AG20443 (cell line): ENCODE measurements around the gene NELFCD.
A peak's percentile ranks its signal among the peaks of the same experiment; 100 is the strongest.
"Not testable (repeated sequence)": the region's sequence is repeated elsewhere in the genome, so short reads cannot be mapped to it uniquely, and the experiment has no call there.

Source experiments
- DNase-seq: peaks from one replicate; pipeline ENCODE4 v3.0.0; 2012; ENCODE audit warnings: low spot score, mixed read lengths

Gene NELFCD

DNA sequence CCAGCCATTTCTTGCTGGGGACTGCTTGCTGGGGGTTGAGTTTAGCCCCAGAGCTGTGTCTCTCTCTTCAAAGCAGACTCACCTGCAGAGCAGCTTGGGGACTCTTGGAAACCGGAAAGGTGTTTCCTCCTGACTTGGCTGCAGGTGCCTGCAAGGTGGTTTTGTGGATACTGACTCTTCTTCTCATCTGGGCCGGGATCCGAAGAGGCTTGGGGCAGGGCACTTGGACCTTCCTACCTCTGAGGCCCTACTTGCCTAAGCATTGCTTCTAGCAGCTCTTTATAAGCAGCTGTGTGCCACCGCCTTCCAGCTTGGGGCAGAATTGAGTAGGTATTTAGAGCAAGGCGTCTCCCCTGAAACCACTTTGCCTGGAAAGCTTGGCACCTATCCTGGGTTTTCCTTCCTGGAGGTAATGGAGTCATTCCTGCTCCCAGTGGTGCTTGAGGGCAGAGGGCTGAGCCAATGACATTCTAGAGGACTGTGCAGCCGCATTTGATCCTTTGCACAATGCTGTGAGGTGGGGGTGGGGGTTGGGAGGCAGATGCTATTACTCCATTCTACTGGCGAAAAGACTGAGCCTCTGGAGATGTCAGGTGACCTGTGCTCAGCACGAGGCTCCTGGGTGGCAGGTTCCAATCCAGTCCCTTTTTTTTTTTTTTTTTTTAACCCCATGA lies 29.4 kb downstream of the NELFCD start:
- DNase-seq, result no peak

DNA sequence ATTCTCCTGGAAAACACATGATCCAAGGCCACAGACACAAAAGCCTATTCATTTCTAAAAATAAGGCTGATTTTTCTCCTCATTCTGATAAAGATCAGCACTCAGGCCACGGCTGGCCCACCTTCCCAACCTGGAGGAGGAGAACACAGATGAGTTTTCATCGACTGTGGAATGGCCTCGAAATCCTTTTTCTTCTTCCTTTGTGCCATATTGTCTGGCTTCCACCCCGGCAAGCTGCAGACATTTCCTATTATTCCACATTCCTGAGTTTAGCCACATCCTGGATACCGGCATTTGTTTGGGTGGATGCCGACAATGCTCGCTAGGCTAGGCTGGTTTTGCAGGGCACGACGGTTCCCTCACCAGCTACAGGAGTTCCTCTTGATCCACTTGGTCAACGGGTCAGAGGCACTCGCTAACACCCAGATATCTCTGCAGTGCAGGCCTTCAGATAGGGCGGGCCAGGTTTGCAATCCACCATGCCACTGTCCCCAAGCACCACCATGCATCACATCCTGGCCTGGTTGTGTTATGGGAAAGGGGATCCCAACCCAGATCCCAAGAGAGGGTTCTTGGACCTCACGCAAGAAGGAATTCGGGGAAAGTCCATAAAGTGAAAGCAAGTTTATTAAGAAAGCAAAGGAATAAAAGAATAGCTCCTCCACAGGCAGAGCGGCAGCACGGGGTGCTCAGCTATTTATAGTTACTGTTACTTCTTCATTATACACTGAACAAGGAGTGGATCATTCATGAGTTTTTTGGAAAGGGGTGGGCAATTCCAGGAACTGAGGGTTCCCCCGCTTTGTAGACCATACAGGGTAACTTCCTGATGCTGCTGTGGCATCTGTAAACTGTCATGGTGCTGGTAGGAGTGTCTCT lies 30.2 kb downstream of the NELFCD start:
- peak; percentile 91 for DNase-seq

DNA sequence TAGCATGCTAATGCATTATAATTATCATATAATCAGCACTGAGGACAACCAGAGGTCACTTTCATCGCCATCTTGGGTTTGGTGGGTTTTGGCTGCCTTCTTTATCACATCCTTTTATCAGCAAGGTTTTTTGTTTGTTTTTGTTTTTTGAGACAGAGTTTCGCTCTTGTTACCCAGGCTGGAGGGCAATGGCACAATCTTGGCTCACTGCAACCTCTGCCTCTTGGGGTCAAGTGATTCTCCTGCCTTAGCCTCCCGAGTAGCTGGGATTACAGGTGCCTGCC lies 30.8 kb downstream of the NELFCD start:
- DNase-seq, result not testable (repeated sequence)

DNA sequence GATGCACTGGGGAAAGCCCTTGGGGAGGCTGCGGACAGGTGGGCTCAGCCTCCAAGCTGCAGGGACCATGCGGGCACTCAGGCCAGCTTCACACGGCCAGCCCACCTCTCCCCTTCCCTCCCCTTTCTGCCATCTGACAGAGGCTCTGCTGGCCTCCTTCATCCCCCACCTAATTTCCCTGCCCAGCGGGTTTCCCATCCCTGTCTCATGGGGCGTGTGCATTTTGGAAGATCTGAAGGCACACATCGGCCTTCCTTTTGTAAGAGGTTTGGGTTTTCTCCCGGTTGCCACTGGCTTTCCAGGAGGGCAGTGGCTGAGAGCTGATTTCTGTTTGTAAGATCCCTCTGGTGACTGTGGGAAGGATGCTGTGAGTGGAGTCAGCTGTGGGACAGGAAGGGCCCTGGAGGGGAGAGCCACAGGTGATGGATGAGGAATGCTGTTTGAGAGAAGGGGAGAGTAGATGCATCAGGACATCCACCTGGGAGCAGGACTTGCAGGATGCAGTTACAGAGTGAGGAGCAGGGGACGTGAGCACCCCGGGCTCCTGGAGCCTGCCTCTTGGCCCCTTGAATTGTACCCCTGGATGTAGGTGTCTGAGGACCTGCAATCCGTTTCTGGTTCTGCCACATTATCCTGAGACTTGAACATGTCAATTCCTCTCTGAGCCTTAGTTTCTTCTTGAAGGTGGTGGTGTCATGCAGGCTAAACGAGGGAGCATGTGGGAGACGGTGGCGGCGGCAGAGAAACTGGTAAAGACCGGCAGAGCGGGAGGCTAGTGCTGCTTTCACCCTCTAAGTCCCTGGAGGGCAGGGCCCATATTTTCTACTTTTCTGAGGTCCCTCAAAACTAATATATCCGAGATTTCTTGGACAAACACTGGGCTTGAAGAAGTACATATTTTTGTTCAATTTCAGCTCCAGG lies 32.2 kb downstream of the NELFCD start:
- DNase-seq, result no peak

DNA sequence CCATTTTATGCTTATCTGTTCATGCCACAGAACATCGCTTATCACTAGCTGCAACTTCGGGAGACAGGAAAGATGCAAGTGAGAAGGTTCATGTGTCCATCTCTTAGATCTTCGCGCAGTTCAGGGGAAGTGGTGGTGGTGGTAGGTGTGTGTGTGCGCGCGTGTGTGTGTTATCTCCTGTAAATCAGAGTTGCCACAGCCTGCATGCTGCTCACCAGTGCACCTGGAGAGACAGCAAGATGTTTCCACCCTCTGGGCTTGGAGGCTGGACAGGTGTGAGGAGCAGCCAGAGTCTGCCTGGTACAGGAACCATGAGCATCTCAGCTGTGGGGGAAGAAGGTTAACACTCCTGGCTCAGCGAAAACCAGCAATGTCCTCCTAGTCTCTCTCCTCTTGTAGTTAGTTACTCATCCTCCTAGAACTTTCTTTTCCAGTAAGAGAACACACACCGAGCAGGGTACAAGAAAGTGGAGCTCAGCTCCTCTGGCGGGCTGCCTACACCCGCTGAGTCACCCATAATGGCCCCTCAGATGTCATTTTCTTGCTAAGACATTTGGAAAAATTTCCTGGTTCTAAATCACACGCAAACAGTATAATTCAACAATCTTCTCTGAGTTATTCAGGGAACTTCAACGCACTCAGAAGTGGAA lies 33.0 kb downstream of the NELFCD start:
- no peak for DNase-seq

DNA sequence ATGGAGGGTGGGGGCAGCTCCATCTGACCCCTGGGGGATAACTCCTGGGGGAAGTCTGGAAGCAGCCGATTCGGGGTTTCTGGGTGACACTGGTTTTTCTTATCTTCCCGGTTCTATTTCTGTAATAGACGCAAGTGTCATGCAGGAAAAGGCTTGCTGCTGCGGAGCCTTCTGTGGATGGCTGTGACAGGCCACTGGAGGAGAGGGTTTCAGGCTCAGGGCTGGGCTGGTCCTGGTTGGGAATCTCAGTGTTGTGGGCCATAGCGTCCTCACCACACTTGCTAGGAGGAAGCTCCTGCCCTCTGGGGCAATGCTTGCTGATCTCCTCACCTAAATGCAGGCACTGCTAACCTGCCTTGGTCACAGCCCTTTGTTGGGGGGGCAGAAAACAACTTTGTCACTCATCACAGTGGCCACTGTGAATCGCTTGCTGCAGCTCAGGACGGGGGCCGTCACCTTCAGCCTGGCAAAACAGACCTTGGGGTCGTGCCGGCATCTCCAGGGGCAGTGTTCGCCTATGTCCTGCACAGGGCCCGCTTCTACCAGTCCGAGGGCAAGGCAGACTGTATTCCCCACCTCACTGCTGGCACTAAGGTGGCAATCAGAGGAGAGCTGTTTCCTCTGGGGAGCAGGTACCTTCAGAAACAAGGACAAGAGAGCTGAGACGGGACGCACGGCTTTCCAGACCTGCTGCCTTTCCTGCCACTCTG lies 33.8 kb downstream of the NELFCD start:
- no peak for DNase-seq

DNA sequence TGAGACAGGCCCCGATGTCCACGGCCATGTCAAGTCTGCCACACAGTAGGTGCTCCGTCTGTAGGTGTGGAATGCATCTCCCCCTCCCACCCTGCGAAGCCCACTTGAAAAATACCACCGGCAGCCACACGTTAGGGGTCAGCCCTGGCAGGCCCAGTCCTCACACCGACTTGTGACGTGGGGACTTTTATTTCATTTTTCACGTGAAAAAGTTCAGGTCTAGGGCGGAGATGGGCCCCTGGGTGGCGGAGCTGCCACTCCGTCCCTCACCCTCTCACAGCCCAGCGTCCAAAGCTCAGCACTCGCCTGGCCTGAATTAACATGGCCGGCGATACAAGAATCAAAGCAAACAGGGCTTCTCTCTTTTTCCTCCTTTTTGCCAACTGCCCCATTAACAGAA lies 34.4 kb downstream of the NELFCD start:
- no peak for DNase-seq

DNA sequence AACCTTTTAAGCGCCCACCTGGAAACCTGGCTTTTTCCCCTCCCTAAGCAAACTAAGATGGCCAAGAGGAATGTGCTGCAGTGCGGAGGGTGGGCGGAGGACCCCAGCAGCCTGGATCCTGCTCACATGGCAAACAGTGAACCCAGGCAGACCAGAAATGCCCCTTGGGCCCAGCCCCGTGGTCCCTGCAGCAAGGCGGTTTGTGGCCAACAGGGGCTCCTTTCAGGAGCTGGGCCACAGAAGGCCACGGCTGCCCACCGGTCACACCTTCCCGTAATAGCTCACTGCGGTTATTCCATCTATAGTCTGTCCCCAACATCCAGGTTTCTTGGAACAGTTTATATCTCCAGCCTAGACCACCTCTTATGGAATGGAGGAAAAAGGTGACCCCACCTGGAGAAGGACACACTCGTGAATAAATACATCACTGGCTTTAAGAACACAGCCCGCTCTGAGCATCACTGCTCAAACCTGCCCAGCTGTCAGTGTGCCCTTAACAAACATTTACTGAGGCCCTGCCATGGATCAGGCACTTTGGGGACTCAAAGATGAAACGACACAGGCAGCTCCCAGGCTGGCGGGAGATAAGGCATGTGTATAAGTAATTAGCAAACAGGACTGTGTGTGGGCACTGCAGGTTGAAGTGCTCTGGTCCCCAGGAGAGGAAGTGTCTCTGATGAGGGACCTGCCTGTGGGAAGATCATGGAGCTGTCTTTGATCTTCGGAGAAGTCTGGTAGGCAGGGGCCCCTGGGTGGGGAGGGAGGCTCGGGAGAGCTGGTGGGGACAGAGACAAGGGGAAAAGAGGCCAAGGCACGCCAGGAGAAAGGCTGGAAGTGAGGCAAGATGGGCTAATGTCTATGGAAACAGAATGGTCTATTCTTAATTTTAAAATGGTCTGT lies 35.0 kb downstream of the NELFCD start:
- no peak for DNase-seq

DNA sequence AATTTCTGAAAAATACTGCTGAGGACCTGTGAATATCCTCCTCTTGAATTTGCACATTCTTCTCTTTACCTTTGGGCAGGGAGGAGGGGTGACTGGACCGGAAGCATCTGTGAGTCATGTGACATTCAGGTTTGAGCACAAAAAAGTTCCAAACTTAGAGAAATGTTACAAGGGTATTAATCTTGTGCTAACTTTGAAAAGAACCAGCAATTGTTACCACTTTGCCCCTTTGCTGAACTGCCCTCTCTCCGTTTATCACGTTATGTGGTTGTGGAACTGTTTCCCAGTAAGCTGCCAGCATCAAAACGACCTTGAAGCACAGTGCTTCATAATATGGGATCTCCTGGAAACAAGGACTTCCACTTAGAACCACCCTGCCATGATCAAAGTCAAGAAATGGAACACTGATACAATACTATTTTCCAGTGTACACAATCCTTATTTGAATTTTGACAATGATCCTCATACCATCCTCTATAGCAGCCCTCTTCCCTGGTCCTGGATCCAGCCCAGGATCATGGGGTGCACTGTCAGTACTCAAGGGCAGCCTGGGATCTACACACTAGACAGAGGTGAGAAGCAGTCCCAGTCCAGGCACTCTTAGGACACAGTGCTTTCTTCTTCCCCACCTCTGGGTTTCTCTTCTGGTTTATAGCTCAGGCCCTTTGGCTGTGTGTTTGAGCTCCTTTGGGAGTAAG lies 35.9 kb downstream of the NELFCD start:
- no peak for DNase-seq

DNA sequence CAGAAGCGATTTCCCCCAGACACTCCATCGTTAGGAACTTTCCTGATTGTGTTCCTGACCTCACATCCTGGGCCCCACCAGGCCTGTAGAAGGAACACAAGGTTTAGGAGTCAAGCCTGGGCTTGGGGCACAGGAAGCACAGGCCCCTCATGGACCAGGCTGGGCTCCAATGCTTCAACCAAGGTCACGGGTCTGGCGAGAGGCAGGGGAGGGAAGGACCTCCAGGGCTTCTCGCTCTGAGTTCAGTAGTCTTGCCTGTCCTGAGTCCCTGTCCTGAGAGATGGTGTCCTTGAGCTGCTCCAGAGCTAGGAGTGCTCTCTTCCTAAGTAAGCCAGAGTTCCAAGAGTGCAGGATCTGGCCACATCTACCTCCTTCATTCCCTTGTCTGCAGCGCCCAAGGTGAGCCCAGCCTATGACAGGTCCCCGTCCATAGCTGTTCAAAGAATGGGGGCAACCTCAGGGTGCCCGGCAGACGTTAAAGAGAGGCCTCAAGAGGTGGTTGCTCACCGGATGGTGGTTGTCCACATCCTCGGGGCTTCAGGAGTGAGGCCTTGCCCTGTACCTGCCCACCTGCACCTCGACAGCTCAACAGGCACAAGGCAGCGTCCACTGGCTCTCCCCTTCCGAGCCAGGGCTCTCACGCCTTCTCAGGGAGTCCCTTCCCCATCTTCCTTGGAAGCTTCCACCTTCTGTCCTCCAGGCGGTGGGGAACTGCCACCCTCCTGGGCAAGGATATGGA lies 36.6 kb downstream of the NELFCD start:
- DNase-seq, result no peak

DNA sequence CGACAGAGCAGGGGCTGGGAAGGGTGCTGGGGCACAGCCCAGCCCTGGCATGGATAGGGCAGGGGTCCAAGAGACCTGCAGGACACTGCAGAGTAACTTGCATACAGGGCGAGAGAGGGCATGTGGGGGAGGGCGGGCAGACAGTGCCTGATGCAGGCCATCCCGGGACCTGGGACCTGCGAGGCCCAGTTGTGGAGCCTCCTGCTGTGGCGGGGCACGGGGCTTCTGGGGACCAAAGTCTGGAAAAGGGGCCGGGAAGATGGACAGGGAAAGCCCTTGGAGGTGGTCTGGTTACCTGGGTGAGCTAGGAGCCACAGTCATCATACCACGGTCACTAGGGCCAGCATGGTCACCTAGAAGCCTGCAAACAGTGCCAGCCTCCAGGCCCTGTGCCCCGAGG lies 37.8 kb downstream of the NELFCD start:
- DNase-seq, result no peak

DNA sequence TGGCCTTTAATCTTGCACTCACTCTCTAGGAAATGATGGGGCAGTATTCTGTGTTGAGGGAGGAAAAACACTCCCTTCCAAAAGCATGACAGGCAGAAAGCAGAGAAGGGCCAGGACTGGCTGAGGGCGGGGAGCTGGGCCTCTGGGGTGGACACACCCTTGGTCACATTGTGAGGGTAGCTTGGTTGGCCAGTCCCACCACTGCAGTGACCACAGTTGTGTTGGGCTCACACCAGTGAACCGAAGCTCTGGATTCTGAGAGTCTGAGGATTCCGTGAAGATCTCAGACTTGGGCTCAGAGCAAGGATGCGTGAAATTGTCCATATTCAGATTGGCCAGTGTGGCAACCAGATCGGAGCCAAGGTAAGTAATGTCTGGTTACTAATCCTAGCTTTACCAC lies 38.2 kb downstream of the NELFCD start, which contains the start of gene TUBB1:
TSS of gene TUBB1 (plus strand) at position 213 of the 400 bp plus-strand sequence. CDS start at position 307, 94 bp downstream.
- no peak for DNase-seq

DNA sequence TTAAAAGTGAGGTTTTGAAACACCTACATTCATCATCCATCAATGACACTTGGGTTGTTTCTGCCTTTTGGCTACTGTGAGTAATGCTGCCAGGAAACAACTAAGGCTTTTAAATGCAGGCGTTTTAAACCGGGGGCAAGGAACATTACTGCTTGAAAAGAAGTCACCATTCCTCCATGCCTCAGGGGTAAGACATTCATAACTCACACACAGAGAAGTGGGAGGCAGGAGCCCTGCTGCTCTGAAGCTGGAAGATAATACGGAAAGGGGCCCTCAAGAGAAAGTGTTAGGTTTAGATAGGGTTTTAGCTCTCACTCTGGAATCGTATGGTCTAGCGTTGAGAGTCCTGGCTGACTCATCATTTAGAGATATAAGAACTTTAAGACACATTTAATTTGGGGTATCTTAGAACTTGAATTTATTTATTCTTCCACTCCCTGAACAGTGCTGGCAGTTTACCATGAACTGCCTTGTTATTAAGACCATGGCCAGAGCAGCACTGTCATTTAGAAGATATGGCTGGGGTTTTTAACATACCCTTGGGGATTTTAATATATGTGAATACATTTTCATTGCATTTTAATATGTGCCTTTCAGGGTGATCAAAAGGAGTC lies 40.0 kb downstream of the NELFCD start:
- no peak for DNase-seq

DNA sequence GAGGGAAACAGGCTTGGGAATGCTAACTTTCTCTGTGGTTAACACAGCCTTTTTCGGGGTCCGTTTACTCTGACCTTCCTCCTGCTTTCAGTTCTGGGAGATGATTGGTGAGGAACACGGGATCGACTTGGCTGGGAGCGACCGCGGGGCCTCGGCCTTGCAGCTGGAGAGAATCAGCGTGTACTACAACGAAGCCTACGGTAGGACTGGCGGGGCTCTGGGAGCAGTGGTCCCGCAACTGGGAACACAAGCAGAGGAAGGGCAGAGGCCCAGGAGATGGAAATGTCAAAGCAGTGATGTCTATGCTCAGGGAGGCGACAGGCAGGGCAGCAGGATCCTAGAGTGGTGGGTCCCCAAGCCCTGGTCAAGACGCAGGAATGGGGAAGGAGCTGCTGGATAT lies 41.7 kb downstream of the NELFCD start:
- no peak for DNase-seq

DNA sequence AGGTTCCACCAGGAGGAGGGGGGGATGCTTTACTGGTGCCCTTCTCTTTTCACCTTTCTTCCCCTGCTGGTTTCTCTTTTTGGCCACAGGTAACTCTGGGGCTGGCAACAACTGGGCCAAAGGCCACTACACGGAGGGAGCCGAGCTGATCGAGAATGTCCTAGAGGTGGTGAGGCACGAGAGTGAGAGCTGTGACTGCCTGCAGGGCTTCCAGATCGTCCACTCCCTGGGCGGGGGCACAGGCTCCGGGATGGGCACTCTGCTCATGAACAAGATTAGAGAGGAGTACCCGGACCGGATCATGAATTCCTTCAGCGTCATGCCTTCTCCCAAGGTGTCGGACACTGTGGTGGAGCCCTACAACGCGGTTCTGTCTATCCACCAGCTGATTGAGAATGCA lies 42.6 kb downstream of the NELFCD start:
- DNase-seq, result no peak

DNA sequence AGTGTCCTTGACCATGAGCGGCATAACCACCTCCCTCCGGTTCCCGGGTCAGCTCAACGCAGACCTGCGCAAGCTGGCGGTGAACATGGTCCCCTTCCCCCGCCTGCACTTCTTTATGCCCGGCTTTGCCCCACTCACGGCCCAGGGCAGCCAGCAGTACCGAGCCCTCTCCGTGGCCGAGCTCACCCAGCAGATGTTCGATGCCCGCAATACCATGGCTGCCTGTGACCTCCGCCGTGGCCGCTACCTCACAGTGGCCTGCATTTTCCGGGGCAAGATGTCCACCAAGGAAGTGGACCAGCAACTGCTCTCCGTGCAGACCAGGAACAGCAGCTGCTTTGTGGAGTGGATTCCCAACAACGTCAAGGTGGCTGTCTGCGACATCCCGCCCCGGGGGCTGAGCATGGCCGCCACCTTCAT lies 43.1 kb downstream of the NELFCD start:
- DNase-seq, result no peak

DNA sequence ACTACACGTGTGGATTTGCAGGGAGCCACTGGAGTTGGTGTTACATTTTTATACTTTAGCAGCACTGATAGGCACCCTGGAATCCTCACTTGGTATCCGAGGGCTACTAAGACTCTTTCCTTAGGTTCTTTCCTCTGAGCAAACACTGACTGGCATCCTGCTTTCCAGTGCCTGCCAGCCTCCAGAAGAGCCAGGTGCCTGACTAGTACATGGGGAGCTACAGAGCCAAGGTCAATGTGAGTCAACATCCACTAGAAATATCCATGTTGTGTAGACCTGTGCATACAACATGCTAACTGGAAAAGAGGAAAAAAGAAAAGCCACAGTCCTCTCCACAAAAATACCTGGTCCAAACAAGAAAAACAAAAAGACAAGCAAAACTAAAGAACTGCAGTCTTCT lies 44.0 kb downstream of the NELFCD start:
- no peak for DNase-seq

DNA sequence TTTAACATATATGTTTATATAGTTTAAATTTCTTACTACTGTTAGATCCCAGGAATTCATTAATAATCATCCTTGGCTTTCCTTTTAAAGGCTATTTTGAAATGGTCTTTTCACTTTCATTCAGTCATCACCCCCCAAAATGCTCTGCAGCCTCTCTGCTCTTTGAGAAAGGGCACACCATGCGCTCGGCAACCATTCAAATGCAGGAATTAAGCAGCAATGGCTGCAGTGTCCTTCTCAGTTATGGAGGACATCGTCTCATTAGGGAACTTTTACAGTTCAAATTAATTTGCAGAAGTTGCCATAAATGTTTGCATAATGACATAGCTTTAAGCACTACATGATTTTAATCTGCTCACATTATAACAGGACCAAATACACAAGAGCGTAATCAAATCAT lies 44.5 kb downstream of the NELFCD start:
- no peak for DNase-seq
